ENCODE data around the gene ZNF568. TPM values are rescaled to one million over a fixed set of nuclear protein-coding genes. Genes with fewer than 3 reads are reported as not detected.

Gene ZNF568
- total and polyA plus RNA-seq, 2 of the 4 experiments (the other 2 are of a cell fraction), result 3.0 to 7.3 TPM

GRCh38 chr19:36997152-36997842, 81.2 kb downstream of the ZNF568 start:
- no peak overlapping the region for H2BK15ac ChIP-seq (ENCODE audit: low read depth, low read length)
- no peak overlapping the region for H2AK5ac ChIP-seq (ENCODE audit: low read depth, low read length)
- no TSS peak for BruUV-seq (replicated peaks)
- in situ Hi-C loops (cut with MboI; ENCODE audit: low sequenced_read_pairs), result no loop called here
- H2BK120ac ChIP-seq (ENCODE audit: low read depth, low read length), result no peak overlapping the region
- no peak overlapping the region for H4K8ac ChIP-seq (ENCODE audit: low read depth in 2 of 2, low read length in 2 of 2)
- no peak for DNase-seq
- no peak overlapping the region for H2BK20ac ChIP-seq (ENCODE audit: low read depth, low read length)
- intact Hi-C loops (cut with micrococcal nuclease), result no loop called here
- H3K56ac ChIP-seq (ENCODE audit: extremely low read depth, insufficient read depth, low read length), result no peak overlapping the region
- H3K4me3 ChIP-seq (ENCODE audit: insufficient read depth, low read depth, low read length), result no peak overlapping the region
- 40% methylated on average over 1 of the region's 8 CpGs; no CpG with 5 or more reads in 1 of the 2 experiments for WGBS, 2 experiments (ENCODE audit: extremely low coverage in 2 of 2, insufficient read length in 1 of 2)
- no peak overlapping the region for H3K27ac ChIP-seq (ENCODE audit: insufficient read depth, low read length)
- no peak overlapping the region for H3K9ac ChIP-seq (ENCODE audit: low read depth, low read length)
- H2AK9ac ChIP-seq (replicated peaks; ENCODE audit: low read depth, low read length, poor library complexity), result no peak overlapping the region
- H3K9me3 ChIP-seq (ENCODE audit: control insufficient read depth, insufficient read depth, low read length), result peaks cover 20% of the 10 kb centered on the region
- H4K20me1 ChIP-seq (ENCODE audit: insufficient read depth, low read length), result no peaks in the 10 kb centered on the region
- H4K91ac ChIP-seq (ENCODE audit: insufficient read depth, low read depth, low read length), result no peak overlapping the region
- ChIA-PET CTCF (no interaction called here), POLR2A (ENCODE audit: unreplicated experiment) (no interaction called here)
- no peak overlapping the region for H3K23ac ChIP-seq (ENCODE audit: low read depth, low read length)
- H3K14ac ChIP-seq (replicated peaks; ENCODE audit: low read depth, low read length), result no peak overlapping the region
- no peak overlapping the region for H3K4ac ChIP-seq (ENCODE audit: low read depth, low read length)
- no peaks in the 10 kb centered on the region for H3K79me1 ChIP-seq (ENCODE audit: low read depth in 1 of 2, low read length in 2 of 2)
- no peak overlapping the region for H3K18ac ChIP-seq (ENCODE audit: low read depth, low read length)
- peaks cover 5% of the 10 kb centered on the region for H3K36me3 ChIP-seq (ENCODE audit: control insufficient read depth, insufficient read depth, low read length)
- no peaks in the 10 kb centered on the region for H3K9me1 ChIP-seq (ENCODE audit: insufficient read depth, low read length)
- TF ChIP-seq SMC3 (IDR thresholded peaks at IDR 0.05; ENCODE audit: low read depth, low read length), result no peak
- TF ChIP-seq, protein P1, sequence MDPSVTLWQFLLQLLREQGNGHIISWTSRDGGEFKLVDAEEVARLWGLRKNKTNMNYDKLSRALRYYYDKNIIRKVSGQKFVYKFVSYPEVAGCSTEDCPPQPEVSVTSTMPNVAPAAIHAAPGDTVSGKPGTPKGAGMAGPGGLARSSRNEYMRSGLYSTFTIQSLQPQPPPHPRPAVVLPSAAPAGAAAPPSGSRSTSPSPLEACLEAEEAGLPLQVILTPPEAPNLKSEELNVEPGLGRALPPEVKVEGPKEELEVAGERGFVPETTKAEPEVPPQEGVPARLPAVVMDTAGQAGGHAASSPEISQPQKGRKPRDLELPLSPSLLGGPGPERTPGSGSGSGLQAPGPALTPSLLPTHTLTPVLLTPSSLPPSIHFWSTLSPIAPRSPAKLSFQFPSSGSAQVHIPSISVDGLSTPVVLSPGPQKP (IDR thresholded peaks at IDR 0.05; ENCODE audit: borderline replicate concordance, low read depth, low read length), result no peak
- no peak for TF ChIP-seq MAFK (IDR thresholded peaks at IDR 0.05; ENCODE audit: low read depth, low read length)
- TF ChIP-seq MAZ (IDR thresholded peaks at IDR 0.05; ENCODE audit: borderline replicate concordance, low read depth, low read length), result no peak
- TF ChIP-seq, protein P2, sequence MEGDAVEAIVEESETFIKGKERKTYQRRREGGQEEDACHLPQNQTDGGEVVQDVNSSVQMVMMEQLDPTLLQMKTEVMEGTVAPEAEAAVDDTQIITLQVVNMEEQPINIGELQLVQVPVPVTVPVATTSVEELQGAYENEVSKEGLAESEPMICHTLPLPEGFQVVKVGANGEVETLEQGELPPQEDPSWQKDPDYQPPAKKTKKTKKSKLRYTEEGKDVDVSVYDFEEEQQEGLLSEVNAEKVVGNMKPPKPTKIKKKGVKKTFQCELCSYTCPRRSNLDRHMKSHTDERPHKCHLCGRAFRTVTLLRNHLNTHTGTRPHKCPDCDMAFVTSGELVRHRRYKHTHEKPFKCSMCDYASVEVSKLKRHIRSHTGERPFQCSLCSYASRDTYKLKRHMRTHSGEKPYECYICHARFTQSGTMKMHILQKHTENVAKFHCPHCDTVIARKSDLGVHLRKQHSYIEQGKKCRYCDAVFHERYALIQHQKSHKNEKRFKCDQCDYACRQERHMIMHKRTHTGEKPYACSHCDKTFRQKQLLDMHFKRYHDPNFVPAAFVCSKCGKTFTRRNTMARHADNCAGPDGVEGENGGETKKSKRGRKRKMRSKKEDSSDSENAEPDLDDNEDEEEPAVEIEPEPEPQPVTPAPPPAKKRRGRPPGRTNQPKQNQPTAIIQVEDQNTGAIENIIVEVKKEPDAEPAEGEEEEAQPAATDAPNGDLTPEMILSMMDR (conservative IDR thresholded peaks at IDR 0.05; ENCODE audit: low read depth, low read length), result no peak
- no peak for TF ChIP-seq BHLHE40 (IDR thresholded peaks at IDR 0.05; ENCODE audit: low read depth, low read length)
- no peak for TF ChIP-seq CEBPB (IDR thresholded peaks at IDR 0.05; ENCODE audit: low read depth, low read length)
- no peak for TF ChIP-seq NFE2L2 (IDR thresholded peaks at IDR 0.05; ENCODE audit: low read depth, low read length)
- H4K5ac ChIP-seq (ENCODE audit: low read depth, low read length), result no peak overlapping the region
- no peaks in the 10 kb centered on the region for H3K4me1 ChIP-seq (ENCODE audit: control insufficient read depth, insufficient read depth, low read length)
- no peak overlapping the region for H2AFZ ChIP-seq (replicated peaks; ENCODE audit: low read length, poor library complexity)
- H3K27me3 ChIP-seq (ENCODE audit: control insufficient read depth, insufficient read depth, low read length), result no peaks in the 10 kb centered on the region
- dilution Hi-C loops (cut with HindIII; ENCODE audit: low sequenced_read_pairs, unreplicated experiment), result no loop called here
- no peak overlapping the region for H3K4me2 ChIP-seq (ENCODE audit: low read depth, low read length)
- H2BK5ac ChIP-seq (ENCODE audit: low read depth, low read length, poor library complexity, severe bottlenecking), result no peak overlapping the region
- no peak for ATAC-seq (ENCODE audit: low read depth)
